ENCODE data around the gene DLEC1. TPM values are rescaled to one million over a fixed set of nuclear protein-coding genes. Genes with fewer than 3 reads are reported as not detected.
A peak's percentile ranks its signal among the peaks of the same experiment; 100 is the strongest.

DLEC1 gene
- total RNA-seq, 4 donors from 2014 or later, result 0.20 to 4.1 (median 1.4) TPM

DNA sequence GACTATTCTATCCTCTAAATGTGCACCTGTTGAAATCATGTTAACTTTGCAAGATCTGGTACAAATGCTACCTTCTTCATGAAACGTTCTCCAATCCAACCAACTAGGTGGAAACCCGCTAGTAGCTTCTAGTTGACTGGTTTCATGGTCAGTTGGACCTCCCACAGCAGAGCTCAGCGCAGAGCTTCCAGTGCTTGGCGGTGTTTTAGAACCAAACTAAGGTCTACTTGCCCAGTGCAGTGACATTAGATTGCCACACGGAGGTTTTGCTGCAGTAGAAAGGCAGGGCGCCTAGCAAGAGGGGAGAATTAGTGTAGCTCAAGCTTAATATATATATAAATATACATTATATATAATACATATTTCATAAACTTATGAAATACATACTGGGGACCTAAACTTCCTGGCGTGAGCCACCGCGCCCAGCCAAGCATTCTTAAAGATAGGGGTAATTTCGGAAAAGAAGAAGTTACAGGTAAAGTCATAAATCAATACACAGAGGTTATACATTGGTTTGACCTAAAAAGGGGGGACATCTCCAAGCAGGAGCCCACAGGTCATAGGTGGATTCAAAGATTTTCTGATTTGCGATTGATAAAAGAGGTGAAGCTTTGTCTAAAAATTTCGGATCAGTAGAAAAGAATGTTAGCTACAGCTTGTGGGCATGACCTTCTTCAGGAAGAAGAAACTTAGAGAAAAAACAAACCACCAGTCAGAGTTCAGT, 124.3 kb downstream of the DLEC1 start:
- Histone ChIP-seq H3K9me3 (no peaks in the 10 kb centered on the region), H3K4me1 (peaks cover 8 to 30% (median 18%) of the 10 kb centered on the region in 4 donors), H3K36me3 (no peaks in the 10 kb centered on the region), H3K4me3 (no peak overlapping the region), H3K27ac (peak overlapping the region; percentile 93 to 97 (median 96)), H3K27me3 (no peaks in the 10 kb centered on the region)
- in situ Hi-C loops (cut with MboI; ENCODE audit: low pct_ligation_motif_present in 1 of 4, low pct_unique_long_range_greater_than_20kb in 1 of 4, low sequenced_read_pairs in 3 of 4) (no loop called here), intact Hi-C loops (cut with DNase I; ENCODE audit: low total_unique reads) (no loop called here)
- TF ChIP-seq EP300 (IDR thresholded peaks at IDR 0.05; ENCODE audit: low read depth) (no peak), POLR2A (IDR thresholded peaks at IDR 0.05) (no peak)
- TF ChIP-seq, protein P1, sequence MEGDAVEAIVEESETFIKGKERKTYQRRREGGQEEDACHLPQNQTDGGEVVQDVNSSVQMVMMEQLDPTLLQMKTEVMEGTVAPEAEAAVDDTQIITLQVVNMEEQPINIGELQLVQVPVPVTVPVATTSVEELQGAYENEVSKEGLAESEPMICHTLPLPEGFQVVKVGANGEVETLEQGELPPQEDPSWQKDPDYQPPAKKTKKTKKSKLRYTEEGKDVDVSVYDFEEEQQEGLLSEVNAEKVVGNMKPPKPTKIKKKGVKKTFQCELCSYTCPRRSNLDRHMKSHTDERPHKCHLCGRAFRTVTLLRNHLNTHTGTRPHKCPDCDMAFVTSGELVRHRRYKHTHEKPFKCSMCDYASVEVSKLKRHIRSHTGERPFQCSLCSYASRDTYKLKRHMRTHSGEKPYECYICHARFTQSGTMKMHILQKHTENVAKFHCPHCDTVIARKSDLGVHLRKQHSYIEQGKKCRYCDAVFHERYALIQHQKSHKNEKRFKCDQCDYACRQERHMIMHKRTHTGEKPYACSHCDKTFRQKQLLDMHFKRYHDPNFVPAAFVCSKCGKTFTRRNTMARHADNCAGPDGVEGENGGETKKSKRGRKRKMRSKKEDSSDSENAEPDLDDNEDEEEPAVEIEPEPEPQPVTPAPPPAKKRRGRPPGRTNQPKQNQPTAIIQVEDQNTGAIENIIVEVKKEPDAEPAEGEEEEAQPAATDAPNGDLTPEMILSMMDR (IDR thresholded peaks at IDR 0.05), result peak; percentile 8 to 23 (median 20)
- DNase-seq, result no peak
- 86 to 90% methylated on average over 8 to 12 of the region's 12 CpGs for WGBS, 2 donors (ENCODE audit: low coverage in 1 of 2)

DNA sequence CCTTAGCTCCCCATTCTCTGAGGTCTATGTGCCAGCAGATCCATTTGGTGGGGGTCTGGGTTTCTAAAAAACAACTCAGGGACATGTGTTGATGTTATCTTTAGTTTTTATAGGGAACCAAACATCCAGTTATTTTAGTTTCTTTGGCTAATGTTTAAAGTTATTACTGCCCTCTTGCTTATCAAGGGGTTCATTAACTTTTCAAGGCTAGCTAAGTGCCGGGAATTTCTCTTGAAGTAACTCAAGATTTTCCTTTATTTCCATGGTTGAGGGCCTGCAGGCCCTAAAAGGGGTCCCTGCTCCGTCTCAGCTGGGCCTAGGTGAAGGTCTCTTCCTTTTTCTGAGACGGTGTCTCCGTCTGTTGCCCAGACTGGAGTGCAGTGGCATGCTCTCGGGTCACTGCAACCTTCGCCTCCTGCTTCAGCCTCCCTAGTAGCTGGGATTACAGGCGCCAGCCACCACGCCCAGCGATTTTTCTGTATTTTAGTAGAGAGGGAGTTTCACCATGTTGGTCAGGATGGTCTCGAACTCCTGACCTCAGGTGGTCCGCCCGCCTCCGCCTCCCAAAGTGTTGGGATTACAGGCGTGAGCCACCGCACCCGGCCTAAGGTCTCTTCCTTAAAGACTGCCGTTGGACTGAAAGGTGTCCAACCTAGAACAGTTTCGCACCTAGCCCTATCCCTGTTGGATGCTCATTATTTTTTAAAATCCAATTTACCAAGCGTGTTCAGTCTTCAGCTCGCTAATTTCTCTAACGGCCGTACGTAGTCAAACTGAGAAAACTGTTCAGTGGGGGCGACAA, 125.0 kb downstream of the DLEC1 start:
- 61 to 83% methylated on average over 1 to 24 of the region's 24 CpGs for WGBS, 2 donors (ENCODE audit: low coverage in 1 of 2)
- no peak for TF ChIP-seq EP300 (IDR thresholded peaks at IDR 0.05; ENCODE audit: low read depth)
- TF ChIP-seq, protein P1 (IDR thresholded peaks at IDR 0.05), result no peak
- no peak for TF ChIP-seq POLR2AphosphoS5 (IDR thresholded peaks at IDR 0.05)
- TF ChIP-seq POLR2A (IDR thresholded peaks at IDR 0.05), result no peak
- intact Hi-C loops (cut with DNase I; ENCODE audit: low total_unique reads) (no loop called here), in situ Hi-C loops (cut with MboI; ENCODE audit: low pct_ligation_motif_present in 1 of 4, low pct_unique_long_range_greater_than_20kb in 1 of 4, low sequenced_read_pairs in 3 of 4) (no loop called here)
- Histone ChIP-seq H3K27ac (peak overlapping the region; percentile 93 to 97 (median 96)), H3K36me3 (no peaks in the 10 kb centered on the region), H3K4me1 (peaks cover 8 to 35% (median 18%) of the 10 kb centered on the region in 4 donors), H3K27me3 (no peaks in the 10 kb centered on the region), H3K9me3 (no peaks in the 10 kb centered on the region), H3K4me3 (peak overlapping the region; percentile 32 to 81 (median 62))
- peak; percentile 36 for DNase-seq

DNA sequence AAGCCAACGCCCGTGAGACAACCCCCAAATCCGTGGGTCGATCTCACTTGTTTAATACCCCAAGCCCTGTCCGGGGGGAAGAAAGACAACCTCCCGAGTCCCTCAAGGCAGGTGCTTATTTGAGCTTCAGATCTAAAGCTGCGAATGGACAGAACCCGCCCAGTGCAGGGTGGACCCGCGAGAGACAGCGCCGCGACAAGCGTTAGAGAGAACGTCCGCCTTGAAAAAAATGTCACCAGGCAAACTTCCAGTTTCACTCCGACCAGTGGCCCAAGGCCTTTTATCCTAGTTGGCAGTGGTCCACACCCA, 125.6 kb downstream of the DLEC1 start:
- peaks cover 8 to 35% (median 18%) of the 10 kb centered on the region in 4 donors for H3K4me1 ChIP-seq
- intact Hi-C loops (cut with DNase I; ENCODE audit: low total_unique reads), result no loop called here
- no peaks in the 10 kb centered on the region for H3K36me3 ChIP-seq
- H3K27ac ChIP-seq, result peak overlapping the region; percentile 93 to 97 (median 96)
- peak overlapping the region; percentile 32 to 81 (median 62) for H3K4me3 ChIP-seq
- in situ Hi-C loops (cut with MboI; ENCODE audit: low pct_ligation_motif_present in 1 of 4, low pct_unique_long_range_greater_than_20kb in 1 of 4, low sequenced_read_pairs in 3 of 4), result no loop called here
- 0% methylated on average over 17 of the region's 17 CpGs; no CpG with 5 or more reads in 1 of the 2 donors for WGBS, 2 donors (ENCODE audit: low coverage in 1 of 2)
- H3K9me3 ChIP-seq, result no peaks in the 10 kb centered on the region
- peak; percentile 76 for TF ChIP-seq POLR2A (IDR thresholded peaks at IDR 0.05)
- peak in 1 of 3 donors; percentile 23 for TF ChIP-seq POLR2AphosphoS5 (IDR thresholded peaks at IDR 0.05)
- no peak for TF ChIP-seq EP300 (IDR thresholded peaks at IDR 0.05; ENCODE audit: low read depth)
- TF ChIP-seq, protein P1 (IDR thresholded peaks at IDR 0.05), result no peak
- DNase-seq, result no peak
- no peaks in the 10 kb centered on the region for H3K27me3 ChIP-seq

DNA sequence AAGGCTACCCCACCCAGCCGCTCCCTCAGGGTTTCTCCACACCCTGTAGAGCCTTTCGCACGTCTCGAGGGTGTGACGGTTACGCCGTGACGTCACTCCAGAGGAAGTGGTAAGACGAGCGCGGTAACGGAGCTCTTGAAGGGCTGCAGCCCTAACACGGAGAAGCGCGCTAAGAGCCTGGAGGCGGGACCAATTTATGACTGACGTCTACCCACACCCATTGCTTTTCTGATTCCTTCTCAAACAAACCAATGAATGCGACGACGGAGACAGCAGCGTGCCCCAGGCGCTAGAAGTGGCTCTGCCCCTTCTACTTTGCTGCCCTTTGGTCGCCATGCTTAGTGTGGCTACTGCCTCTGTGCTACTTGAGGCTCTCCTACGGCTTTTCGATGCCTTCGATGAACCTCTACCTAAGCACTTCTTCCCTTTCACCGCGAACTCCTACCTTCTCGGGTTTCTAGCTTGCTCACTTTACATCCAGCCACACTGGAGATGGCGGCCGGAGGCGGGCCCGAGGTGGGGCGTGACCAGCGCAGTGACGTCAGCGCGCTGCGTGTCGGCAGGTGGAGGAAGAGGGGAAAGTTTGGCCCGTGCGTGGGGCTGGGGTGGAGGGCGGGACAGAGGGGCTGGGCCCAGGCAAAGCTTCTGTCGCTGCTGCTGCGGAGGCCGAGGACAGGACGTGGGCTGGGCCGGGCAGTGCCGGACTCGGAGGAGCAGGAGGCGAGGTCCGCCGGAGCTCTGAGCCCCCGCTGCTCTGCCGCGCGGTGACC, 126.1 kb downstream of the DLEC1 start, which contains the start of gene OXSR1:
Gene OXSR1, plus strand, starts transcription at position 586 of the 770 bp plus-strand sequence. CDS start 340 bp downstream, outside the sequence.
- Histone ChIP-seq H3K27me3 (no peaks in the 10 kb centered on the region), H3K4me3 (peak within 1 kb of the TSS; percentile 57 to 81 (median 68)), H3K9me3 (no peaks in the 10 kb centered on the region), H3K4me1 (peaks cover 8 to 35% (median 18%) of the 10 kb centered on the region in 4 donors), H3K27ac (peak within 1 kb of the TSS; percentile 93 to 97 (median 96)), H3K36me3 (no peaks in the 10 kb centered on the region)
- intact Hi-C loops (cut with DNase I; ENCODE audit: low total_unique reads), result no loop called here
- peak; percentile 80 for TF ChIP-seq EP300 (IDR thresholded peaks at IDR 0.05; ENCODE audit: low read depth)
- peak; percentile 97 for TF ChIP-seq POLR2A (IDR thresholded peaks at IDR 0.05)
- TF ChIP-seq POLR2AphosphoS5 (IDR thresholded peaks at IDR 0.05), result peak; percentile 90 to 97 (median 95)
- TF ChIP-seq, protein P1 (IDR thresholded peaks at IDR 0.05), result no peak
- 0% methylated on average over 3 to 49 of the region's 57 CpGs for WGBS, 2 donors (ENCODE audit: low coverage in 1 of 2)
- in situ Hi-C loops (cut with MboI; ENCODE audit: low pct_ligation_motif_present in 1 of 4, low pct_unique_long_range_greater_than_20kb in 1 of 4, low sequenced_read_pairs in 3 of 4), result no loop called here
- DNase-seq, result peak; percentile 100
